ENCODE results near the gene HTR1B. TPM values are rescaled to one million over a fixed set of nuclear protein-coding genes. Genes with fewer than 3 reads are reported as not detected.

HTR1B gene
- total and polyA plus RNA-seq, 2 of the 4 experiments (the other 2 are of a cell fraction), result 0.27 to 0.36 TPM

GRCh38 chr6:77487808-77488425 lies 24.6 kb upstream of the HTR1B start:
- H2AK5ac ChIP-seq (ENCODE audit: low read depth, low read length), result no peak overlapping the region
- dilution Hi-C loops (cut with HindIII; ENCODE audit: low sequenced_read_pairs, unreplicated experiment), result no loop called here
- no peak overlapping the region for H3K9ac ChIP-seq (ENCODE audit: low read depth, low read length)
- no peak overlapping the region for H2BK20ac ChIP-seq (ENCODE audit: low read depth, low read length)
- no peaks in the 10 kb centered on the region for H3K27me3 ChIP-seq (ENCODE audit: control insufficient read depth, insufficient read depth, low read length)
- ChIA-PET POLR2A (ENCODE audit: unreplicated experiment) (no interaction called here), CTCF (no interaction called here)
- no peak overlapping the region for H2AFZ ChIP-seq (replicated peaks; ENCODE audit: low read length, poor library complexity)
- no peaks in the 10 kb centered on the region for H3K9me3 ChIP-seq (ENCODE audit: control insufficient read depth, insufficient read depth, low read length)
- no CpG with 5 or more reads among the region's 1 CpG for WGBS, 2 experiments (ENCODE audit: extremely low coverage in 2 of 2, insufficient read length in 1 of 2)
- H3K4me1 ChIP-seq (ENCODE audit: control insufficient read depth, insufficient read depth, low read length), result no peaks in the 10 kb centered on the region
- no peak overlapping the region for H3K4me2 ChIP-seq (ENCODE audit: low read depth, low read length)
- no peak overlapping the region for H2BK120ac ChIP-seq (ENCODE audit: low read depth, low read length)
- no peak overlapping the region for H3K4ac ChIP-seq (ENCODE audit: low read depth, low read length)
- DNase-seq, result no peak
- no peaks in the 10 kb centered on the region for H3K36me3 ChIP-seq (ENCODE audit: control insufficient read depth, insufficient read depth, low read length)
- H4K5ac ChIP-seq (ENCODE audit: low read depth, low read length), result no peak overlapping the region
- H4K91ac ChIP-seq (ENCODE audit: insufficient read depth, low read depth, low read length), result no peak overlapping the region
- H2BK5ac ChIP-seq (ENCODE audit: low read depth, low read length, poor library complexity, severe bottlenecking), result no peak overlapping the region
- no peaks in the 10 kb centered on the region for H4K20me1 ChIP-seq (ENCODE audit: insufficient read depth, low read length)
- H3K4me3 ChIP-seq (ENCODE audit: insufficient read depth, low read depth, low read length), result no peak overlapping the region
- H3K14ac ChIP-seq (replicated peaks; ENCODE audit: low read depth, low read length), result no peak overlapping the region
- H3K56ac ChIP-seq (ENCODE audit: extremely low read depth, insufficient read depth, low read length), result no peak overlapping the region
- no peak overlapping the region for H3K23ac ChIP-seq (ENCODE audit: low read depth, low read length)
- in situ Hi-C loops (cut with MboI; ENCODE audit: low sequenced_read_pairs), result no loop called here
- H3K18ac ChIP-seq (ENCODE audit: low read depth, low read length), result no peak overlapping the region
- no peak overlapping the region for H2AK9ac ChIP-seq (replicated peaks; ENCODE audit: low read depth, low read length, poor library complexity)
- intact Hi-C loops (cut with micrococcal nuclease), result no loop called here
- BruUV-seq (replicated peaks), result no TSS peak
- H4K8ac ChIP-seq (ENCODE audit: low read depth in 2 of 2, low read length in 2 of 2), result no peak overlapping the region
- H3K9me1 ChIP-seq (ENCODE audit: insufficient read depth, low read length), result no peaks in the 10 kb centered on the region
- no peak overlapping the region for H3K27ac ChIP-seq (ENCODE audit: insufficient read depth, low read length)
- ATAC-seq (ENCODE audit: low read depth), result no peak
- TF ChIP-seq RCOR1 (IDR thresholded peaks at IDR 0.05; ENCODE audit: insufficient replicate concordance, low read length) (no peak), RAD21 (IDR thresholded peaks at IDR 0.05; ENCODE audit: low read length) (no peak), CTCF (conservative IDR thresholded peaks at IDR 0.05; ENCODE audit: low read depth, low read length) (no peak), MAFK (IDR thresholded peaks at IDR 0.05; ENCODE audit: low read depth, low read length) (no peak), FOS (IDR thresholded peaks at IDR 0.05; ENCODE audit: low read depth, low read length) (no peak), MAZ (IDR thresholded peaks at IDR 0.05; ENCODE audit: borderline replicate concordance, low read depth, low read length) (no peak), POLR2A (IDR thresholded peaks at IDR 0.05; ENCODE audit: low read depth, low read length) (no peak), ELK1 (IDR thresholded peaks at IDR 0.05; ENCODE audit: borderline replicate concordance, low read depth, low read length) (no peak), MXI1 (IDR thresholded peaks at IDR 0.05; ENCODE audit: borderline replicate concordance, low read depth, low read length) (no peak), SMC3 (IDR thresholded peaks at IDR 0.05; ENCODE audit: low read depth, low read length) (no peak), CHD1 (IDR thresholded peaks at IDR 0.05; ENCODE audit: low read depth, low read length) (no peak), BHLHE40 (IDR thresholded peaks at IDR 0.05; ENCODE audit: low read depth, low read length) (no peak), CEBPB (IDR thresholded peaks at IDR 0.05; ENCODE audit: low read depth, low read length) (no peak), RFX5 (IDR thresholded peaks at IDR 0.05; ENCODE audit: low read depth, low read length) (no peak), NFE2L2 (IDR thresholded peaks at IDR 0.05; ENCODE audit: low read depth, low read length) (no peak)
- TF ChIP-seq, protein P1, sequence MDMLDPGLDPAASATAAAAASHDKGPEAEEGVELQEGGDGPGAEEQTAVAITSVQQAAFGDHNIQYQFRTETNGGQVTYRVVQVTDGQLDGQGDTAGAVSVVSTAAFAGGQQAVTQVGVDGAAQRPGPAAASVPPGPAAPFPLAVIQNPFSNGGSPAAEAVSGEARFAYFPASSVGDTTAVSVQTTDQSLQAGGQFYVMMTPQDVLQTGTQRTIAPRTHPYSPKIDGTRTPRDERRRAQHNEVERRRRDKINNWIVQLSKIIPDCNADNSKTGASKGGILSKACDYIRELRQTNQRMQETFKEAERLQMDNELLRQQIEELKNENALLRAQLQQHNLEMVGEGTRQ (IDR thresholded peaks at IDR 0.05; ENCODE audit: low read depth, low read length), result no peak
- H2BK15ac ChIP-seq (ENCODE audit: low read depth, low read length), result no peak overlapping the region
- H3K79me1 ChIP-seq (ENCODE audit: low read depth in 1 of 2, low read length in 2 of 2), result no peaks in the 10 kb centered on the region
